ENCODE measurements around the gene AGAP1. TPM values are rescaled to one million over a fixed set of nuclear protein-coding genes. Genes with fewer than 3 reads are reported as not detected.

Gene AGAP1
- total and polyA plus RNA-seq, 2 donors (not counting 3 experiments of a cell fraction or from before 2014, with no cell fraction given): 10.2 to 20.9 TPM

GRCh38 chr2:235883675-235884074 is 389.8 kb downstream of the AGAP1 start:
- dilution Hi-C loops (cut with MboI; ENCODE audit: extremely low pct_ligation_motif_present, low sequenced_read_pairs): no loop called here
- no TSS peak for BruUV-seq (replicated peaks)

GRCh38 chr2:235889302-235889630 is 395.4 kb downstream of the AGAP1 start:
- ChIA-PET CTCF (interaction anchor here (1.3 to 1.5 kb wide), 2 partner anchors 11 to 30 kb away, joined by 5 read pairs; no protein-coding TSS in a partner anchor), POLR2A (no interaction called here)
- Histone ChIP-seq H3K27me3 (ENCODE audit: control insufficient read depth in 2 of 2, insufficient read depth in 2 of 2, low read length in 2 of 2) (no peaks in the 10 kb centered on the region), H4K20me1 (replicated peaks; ENCODE audit: control insufficient read depth, extremely low read depth, insufficient read depth, low read length) (no peaks in the 10 kb centered on the region), H3K27ac (ENCODE audit: insufficient read depth, low read depth, low read length) (no peak overlapping the region), H2AFZ (ENCODE audit: low read depth, low read length) (no peak overlapping the region), H3K9me1 (replicated peaks; ENCODE audit: control insufficient read depth, extremely low read depth, insufficient read depth, low read length) (no peaks in the 10 kb centered on the region), H3K4me2 (ENCODE audit: insufficient read depth, low read length) (no peak overlapping the region), H3K79me2 (ENCODE audit: control insufficient read depth, insufficient read depth, low read length) (no peaks in the 10 kb centered on the region), H3K4me1 (ENCODE audit: control insufficient read depth, extremely low read depth, insufficient read depth, low read length) (no peaks in the 10 kb centered on the region), H3K9me3 (replicated peaks; ENCODE audit: control insufficient read depth, insufficient read depth, low read length) (no peaks in the 10 kb centered on the region), H3K9ac (replicated peaks; ENCODE audit: extremely low read depth, insufficient read depth, low read length) (no peak overlapping the region), H3K4me3 (replicated peaks in 1 of 3; ENCODE audit: insufficient read depth in 1 of 3, low read depth in 1 of 3, low read length in 3 of 3) (no peak overlapping the region), H3K36me3 (ENCODE audit: control insufficient read depth in 2 of 2, extremely low read depth in 1 of 2, insufficient read depth in 2 of 2, low read length in 2 of 2) (no peaks in the 10 kb centered on the region)
- dilution Hi-C loops (cut with MboI; ENCODE audit: extremely low pct_ligation_motif_present, low sequenced_read_pairs): no loop called here
- FAIRE-seq: no peak
- no peak for TF ChIP-seq POLR2A (IDR thresholded peaks at IDR 0.05; ENCODE audit: low read depth, low read length)
- TF ChIP-seq CTCF (IDR thresholded peaks at IDR 0.05; ENCODE audit: extremely low read depth in 1 of 2, insufficient read depth in 1 of 2, low read depth in 1 of 2, low read length in 2 of 2): no peak
- no peak for TF ChIP-seq EZH2 (IDR thresholded peaks at IDR 0.05; ENCODE audit: borderline replicate concordance, low read depth, low read length, severe bottlenecking)
- no peak for TF ChIP-seq JUN (IDR thresholded peaks at IDR 0.05; ENCODE audit: borderline replicate concordance, insufficient read depth, insufficient read length, low read depth)
- TF ChIP-seq POLR2AphosphoS5 (IDR thresholded peaks at IDR 0.05; ENCODE audit: insufficient read depth, low read depth, low read length): no peak
- no peak for TF ChIP-seq FOS (IDR thresholded peaks at IDR 0.05; ENCODE audit: borderline replicate concordance, insufficient read depth, low read length)
- no peak for TF ChIP-seq MYC (IDR thresholded peaks at IDR 0.05; ENCODE audit: low read depth, low read length)
- no peak for TF ChIP-seq MAX (IDR thresholded peaks at IDR 0.05; ENCODE audit: insufficient read depth, insufficient read length)
- no peak for TF ChIP-seq GATA2 (IDR thresholded peaks at IDR 0.05; ENCODE audit: insufficient read depth, insufficient read length, low read depth, low read length)
- intact Hi-C loops (cut with micrococcal nuclease): no loop called here
- no peak for DNase-seq (ENCODE audit: low read depth, low spot score)
- no TSS peak for BruUV-seq (replicated peaks)

More at GRCh38 chr2:235883675-235884074, 389.8 kb downstream of the AGAP1 start:
- Histone ChIP-seq H3K79me2 (ENCODE audit: control insufficient read depth, insufficient read depth, low read length) (no peaks in the 10 kb centered on the region), H3K4me1 (ENCODE audit: control insufficient read depth, extremely low read depth, insufficient read depth, low read length) (no peaks in the 10 kb centered on the region), H3K27ac (ENCODE audit: insufficient read depth, low read depth, low read length) (no peak overlapping the region), H3K36me3 (ENCODE audit: control insufficient read depth in 2 of 2, extremely low read depth in 1 of 2, insufficient read depth in 2 of 2, low read length in 2 of 2) (no peaks in the 10 kb centered on the region), H3K9me1 (replicated peaks; ENCODE audit: control insufficient read depth, extremely low read depth, insufficient read depth, low read length) (no peaks in the 10 kb centered on the region), H3K27me3 (ENCODE audit: control insufficient read depth in 2 of 2, insufficient read depth in 2 of 2, low read length in 2 of 2) (no peaks in the 10 kb centered on the region), H4K20me1 (replicated peaks; ENCODE audit: control insufficient read depth, extremely low read depth, insufficient read depth, low read length) (no peaks in the 10 kb centered on the region), H3K4me3 (replicated peaks in 1 of 3; ENCODE audit: insufficient read depth in 1 of 3, low read depth in 1 of 3, low read length in 3 of 3) (no peak overlapping the region), H3K4me2 (ENCODE audit: insufficient read depth, low read length) (no peak overlapping the region), H3K9me3 (replicated peaks; ENCODE audit: control insufficient read depth, insufficient read depth, low read length) (no peaks in the 10 kb centered on the region), H3K9ac (replicated peaks; ENCODE audit: extremely low read depth, insufficient read depth, low read length) (no peak overlapping the region), H2AFZ (ENCODE audit: low read depth, low read length) (no peak overlapping the region)
- FAIRE-seq: peak; percentile 12
- CTCF ChIA-PET: interaction anchor here (1.0 kb wide), 1 partner anchor 15 kb away, joined by 3 read pairs; no protein-coding TSS in a partner anchor
- DNase-seq (ENCODE audit: low read depth, low spot score): no peak
- POLR2A ChIA-PET: no interaction called here
- TF ChIP-seq JUN (IDR thresholded peaks at IDR 0.05; ENCODE audit: borderline replicate concordance, insufficient read depth, insufficient read length, low read depth): no peak
- intact Hi-C loops (cut with micrococcal nuclease): no loop called here

Measured in endothelial cell of umbilical vein (primary cell).